OCI-M2 (cell line): Measurements from ENCODE around the gene TMEM41B.

ENCODE experiments used
- DNase-seq: peaks from one replicate; lab custom pipeline; 2025; ENCODE audit not compliant: unreplicated experiment; lab: John Stamatoyannopoulos, UW

TMEM41B gene

GRCh38 chr11:9310485-9311090 is 3.8 kb downstream of the TMEM41B start:
- no peak for DNase-seq

GRCh38 chr11:9304178-9304577 is 10.2 kb downstream of the TMEM41B start:
- no peak for DNase-seq

DNA sequence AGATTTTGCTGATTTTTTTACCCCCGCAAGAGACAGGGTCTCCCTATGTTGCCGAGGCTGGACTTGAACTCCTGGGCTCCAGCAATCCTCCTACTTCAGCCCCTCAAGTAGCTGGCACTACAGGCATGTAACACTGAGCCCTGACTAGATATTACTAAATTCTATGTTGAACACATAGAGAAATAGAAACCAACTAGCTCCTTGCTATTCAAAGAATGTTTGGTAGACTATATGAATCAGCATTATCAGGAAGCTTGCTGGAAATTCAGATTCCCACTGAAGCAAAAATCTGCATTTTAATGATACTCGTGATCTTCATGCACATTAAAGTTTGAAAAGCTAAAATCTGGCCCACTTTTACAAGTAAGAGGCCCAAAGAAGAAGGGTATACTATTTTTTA is 11.9 kb downstream of the TMEM41B start:
- DNase-seq = no peak

- DNase-seq = no peak
These were observed 12.7 kb downstream of the TMEM41B start for GRCh38 chr11:9301720-9302119.

DNA sequence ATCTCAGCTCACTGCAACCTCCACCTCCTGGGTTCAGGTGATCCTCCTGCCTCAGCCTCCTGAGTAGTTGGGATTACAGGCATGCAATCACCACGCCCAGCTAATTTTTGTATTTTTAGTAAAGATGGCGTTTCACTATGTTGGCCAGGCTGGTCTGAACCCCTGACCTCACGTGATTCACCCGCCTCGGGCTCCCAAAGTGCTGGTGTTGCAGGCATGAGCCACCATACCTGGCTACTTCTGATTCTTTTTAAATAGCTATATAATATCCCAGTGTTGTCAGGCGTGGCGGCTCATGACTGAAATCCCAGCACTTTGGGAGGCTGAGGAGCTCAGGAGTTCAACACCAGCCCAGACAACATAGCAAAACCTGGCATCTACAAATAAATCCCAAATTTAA is 20.7 kb downstream of the TMEM41B start:
- no peak for DNase-seq

DNA sequence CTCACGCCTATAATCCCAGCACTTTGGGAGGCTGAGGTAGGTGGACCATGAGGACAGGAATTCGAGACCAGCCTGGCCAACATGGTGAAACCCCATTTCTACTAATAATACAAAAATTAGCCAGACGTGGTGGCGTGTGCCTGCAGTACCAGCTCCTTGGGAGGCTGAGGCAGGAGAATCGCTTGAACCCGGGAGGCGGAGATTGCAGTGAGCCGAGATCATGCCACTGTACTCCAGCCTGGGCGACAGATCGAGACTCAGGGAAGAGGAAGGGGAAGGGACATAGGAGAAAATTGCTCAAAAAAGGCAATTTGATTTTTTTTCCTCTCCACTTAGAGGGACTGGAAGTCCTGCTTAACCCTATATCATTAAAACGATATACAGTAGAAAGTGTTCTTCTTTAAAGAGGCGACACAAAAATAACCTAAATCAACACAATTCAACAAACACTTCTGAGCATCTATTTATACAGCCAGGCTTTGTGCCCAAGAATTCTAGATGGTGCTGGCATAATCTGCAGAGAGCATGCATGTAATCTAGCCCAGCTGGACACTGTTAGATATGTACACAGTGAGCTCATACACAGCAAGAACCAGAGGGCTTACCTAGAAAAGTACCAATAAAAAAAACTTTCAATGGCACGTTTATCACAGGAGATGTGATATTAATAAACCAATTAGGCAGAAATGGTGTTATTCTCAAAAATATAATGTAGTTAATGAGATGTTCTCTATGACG is 28.4 kb downstream of the TMEM41B start:
- DNase-seq = no peak

DNA sequence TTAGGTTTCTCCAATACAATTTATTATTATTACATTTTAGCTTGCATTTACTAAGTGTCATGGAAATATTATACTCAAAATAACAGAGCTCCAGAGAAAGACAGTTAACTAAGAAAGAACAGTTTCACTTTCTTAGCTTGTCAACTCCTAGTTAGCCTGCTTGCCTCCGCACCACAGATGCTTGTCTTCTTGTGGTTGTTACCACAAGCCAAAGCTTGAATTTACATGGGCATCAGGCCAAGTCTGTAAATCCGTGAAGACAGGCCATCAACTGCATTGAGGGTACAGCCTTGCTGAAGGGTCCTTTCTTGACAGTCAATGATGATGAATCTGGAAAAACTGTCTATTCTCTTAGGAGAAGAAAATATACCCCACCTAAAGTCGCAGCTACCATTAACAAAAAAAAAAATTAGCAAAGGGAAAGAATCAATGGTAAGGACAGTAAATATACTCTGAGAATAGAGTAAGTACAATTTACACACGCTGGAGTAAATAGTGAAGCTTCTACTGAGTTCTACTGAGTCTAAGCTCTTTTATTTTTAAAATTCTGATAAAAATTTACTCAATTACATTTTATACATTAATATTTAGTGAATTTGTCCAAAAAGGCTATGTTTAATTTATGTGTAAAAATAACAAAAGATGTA is 33.6 kb downstream of the TMEM41B start:
- no peak for DNase-seq

GRCh38 chr11:9277176-9277575 is 37.2 kb downstream of the TMEM41B start:
- DNase-seq = no peak

DNA sequence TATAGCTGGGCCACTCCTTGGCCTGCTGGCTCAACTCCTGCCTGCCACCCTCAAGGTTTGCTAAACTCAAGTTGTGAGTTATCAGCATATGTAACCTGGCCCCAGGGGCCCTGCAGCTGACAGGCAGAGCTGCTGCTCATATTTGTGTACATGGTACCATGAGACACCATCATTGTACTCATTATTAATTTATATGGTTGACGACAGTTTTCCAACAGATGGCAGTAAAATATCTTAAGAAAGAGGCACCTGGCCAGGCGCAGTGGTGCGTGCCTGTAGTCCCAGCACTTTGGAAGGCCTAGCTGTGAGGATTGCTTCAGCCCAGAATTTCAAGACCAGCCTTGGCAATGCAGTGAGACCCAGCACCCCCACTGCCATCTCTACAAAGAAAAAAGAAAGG is 37.8 kb downstream of the TMEM41B start:
- DNase-seq = no peak

DNA sequence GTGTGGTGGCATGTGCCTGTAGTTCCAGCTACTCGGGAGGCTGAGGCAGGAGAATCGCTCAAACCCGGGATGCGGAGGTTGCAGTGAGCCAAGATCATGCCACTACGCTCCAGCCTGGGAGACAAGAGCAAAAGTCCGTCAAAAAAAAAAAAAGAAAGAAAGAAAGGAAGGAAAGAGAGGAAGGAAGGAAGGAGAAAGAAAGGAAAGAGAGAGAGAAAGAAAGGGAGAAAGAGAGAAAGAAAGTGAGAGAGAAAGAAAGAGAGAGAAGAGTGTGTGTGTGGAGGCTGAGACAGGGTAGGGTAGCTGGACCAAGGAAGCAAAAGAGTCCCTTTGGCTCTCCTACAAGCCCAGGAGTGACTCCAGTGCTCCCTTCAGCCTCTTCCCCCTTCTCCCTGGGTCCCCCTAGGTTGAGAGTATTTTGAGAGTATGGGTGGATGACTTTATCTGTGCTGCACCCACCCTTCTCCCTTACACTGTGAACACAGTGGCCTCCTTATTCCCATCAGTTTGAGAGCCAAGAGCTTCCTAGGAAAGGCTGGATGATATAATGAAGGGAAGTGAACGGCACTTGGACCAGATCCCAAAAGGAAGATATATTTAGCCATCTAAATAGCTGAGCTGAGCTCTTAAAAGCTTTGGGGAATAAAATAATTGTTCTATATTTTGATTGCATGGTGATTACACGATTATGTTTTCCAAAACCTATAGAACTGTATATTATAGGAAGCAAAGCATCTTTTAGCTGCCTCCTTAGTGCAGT is 39.7 kb downstream of the TMEM41B start:
- no peak for DNase-seq

GRCh38 chr11:9273376-9274336 is 40.7 kb downstream of the TMEM41B start:
- no peak for DNase-seq

- no peak for DNase-seq
These were observed 44.8 kb downstream of the TMEM41B start for GRCh38 chr11:9269492-9270013.

- DNase-seq = no peak
These were observed 46.7 kb downstream of the TMEM41B start for GRCh38 chr11:9267680-9268079.

GRCh38 chr11:9266926-9267325 is 47.5 kb downstream of the TMEM41B start:
- DNase-seq = no peak

DNA sequence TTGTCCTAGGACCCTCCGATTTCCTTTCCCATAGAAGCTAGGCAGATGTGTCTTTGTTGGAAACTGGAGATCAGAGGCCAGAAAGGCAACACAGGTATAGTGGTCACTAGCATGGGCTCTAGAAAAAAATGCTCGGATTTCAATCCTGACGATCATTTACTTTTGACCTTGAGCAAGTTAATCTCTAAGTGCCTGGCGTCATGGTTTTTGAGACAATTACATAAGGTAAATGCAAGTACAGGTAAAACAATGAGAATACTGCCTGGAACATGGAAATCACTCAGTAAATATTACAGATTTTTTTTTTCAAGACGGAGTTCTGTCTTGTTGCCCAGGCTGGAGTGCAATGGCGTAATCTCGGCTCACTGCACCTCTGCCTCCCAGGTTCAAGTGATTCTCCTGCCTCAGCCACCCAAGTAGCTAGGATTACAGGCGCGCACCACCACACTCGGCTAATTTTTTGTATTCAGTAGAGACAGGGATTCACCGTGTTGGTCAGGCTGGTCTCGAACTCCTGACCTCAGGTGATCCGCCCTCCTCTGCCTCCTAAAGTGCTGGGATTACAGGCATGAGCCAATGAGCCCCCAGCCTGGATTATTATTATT is 48.2 kb downstream of the TMEM41B start:
- DNase-seq = no peak

DNA sequence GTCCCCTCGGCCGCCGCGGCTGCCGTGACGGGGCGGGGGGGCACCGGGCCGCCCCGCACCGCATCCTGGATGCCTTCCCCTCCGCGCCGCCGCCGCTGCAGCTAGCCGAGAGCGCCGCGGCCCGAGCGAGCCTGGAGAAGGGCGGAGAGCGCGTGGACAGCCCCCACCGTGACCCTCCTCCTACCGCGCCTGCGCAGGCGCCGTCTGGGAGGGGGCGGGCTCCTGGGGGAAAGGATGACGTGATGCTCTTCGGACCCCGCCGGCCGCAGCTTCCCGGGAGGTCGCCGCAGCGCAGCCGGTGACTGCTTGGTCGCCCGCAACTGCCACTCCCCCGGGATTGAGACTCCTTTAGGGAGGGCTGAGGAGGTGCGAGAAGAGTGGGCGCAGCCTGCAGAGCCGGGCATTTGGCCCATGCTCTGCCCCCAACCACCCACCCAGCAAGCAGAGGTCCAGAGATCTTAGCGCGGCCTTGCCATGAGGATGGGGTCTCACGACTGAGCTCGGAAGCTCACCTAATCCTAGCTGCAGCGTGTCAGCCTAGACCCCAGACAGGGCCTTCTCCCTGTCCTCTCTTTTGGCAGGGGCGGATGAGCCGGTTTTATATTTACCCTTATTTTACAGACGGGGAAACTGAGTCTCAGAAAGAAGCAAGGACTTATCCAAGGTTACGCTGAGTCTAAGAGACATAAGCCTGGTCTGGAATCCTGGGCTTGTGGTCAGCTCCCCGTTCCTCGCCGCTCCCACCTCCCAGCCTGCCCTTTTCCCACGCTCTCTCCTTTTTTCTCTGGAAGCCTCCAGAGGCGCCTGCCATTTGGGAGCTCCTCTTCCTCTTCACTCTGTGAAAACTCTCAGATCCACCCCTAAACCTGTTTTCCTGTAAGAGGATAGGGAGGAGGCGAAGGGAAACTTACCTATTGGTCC is 48.9 kb downstream of the TMEM41B start, which contains the start of gene DENND5A:
Gene DENND5A (minus strand): TSS at position 140 of the 921 bp plus-strand sequence. CDS start 281 bp downstream, outside the sequence.
- DNase-seq = no peak

- peak; percentile 35 for DNase-seq
These were observed 49.8 kb downstream of the TMEM41B start for GRCh38 chr11:9264316-9265210.
